H9 (cell line): ENCODE data around the gene PRSS27. TPM values are rescaled to one million over a fixed set of nuclear protein-coding genes. Genes with fewer than 3 reads are reported as not detected.
"Not testable (repeated sequence)": the region's sequence is repeated elsewhere in the genome, so short reads cannot be mapped to it uniquely, and the experiment has no call there.

Source experiments
- DNase-seq: peaks from one replicate; pipeline ENCODE4 v3.0.0-alpha.2; 2017
- H2AFZ ChIP-seq: one replicate; pipeline ENCODE4 v1.6.1; 2013; ENCODE audit warnings: mild to moderate bottlenecking, low read length, control low read depth, moderate library complexity
- H2AK5ac ChIP-seq: 2 replicates; pipeline ENCODE4 v1.6.1; 2013; ENCODE audit warnings: low read length, control low read depth, mixed read lengths; ENCODE audit not compliant: insufficient read length
- H2BK120ac ChIP-seq: one replicate; pipeline ENCODE4 v1.6.1; 2013; ENCODE audit warnings: low read depth, mild to moderate bottlenecking, low read length, control low read depth, inconsistent platforms; ENCODE audit not compliant: poor library complexity, severe bottlenecking
- H2BK12ac ChIP-seq: 2 replicates; pipeline ENCODE4 v1.6.1; 2013; ENCODE audit warnings: low read length, control low read depth, mixed read lengths, low read depth; ENCODE audit not compliant: insufficient read length
- H2BK15ac ChIP-seq: 2 replicates; pipeline ENCODE4 v1.6.1; 2013; ENCODE audit warnings: low read depth, low read length, control low read depth
- H2BK20ac ChIP-seq: one replicate; pipeline ENCODE4 v1.6.1; 2013; ENCODE audit warnings: low read depth, mild to moderate bottlenecking, low read length, control low read depth, inconsistent platforms; ENCODE audit not compliant: poor library complexity, severe bottlenecking
- H2BK5ac ChIP-seq: 2 replicates; pipeline ENCODE4 v1.6.1; 2013; ENCODE audit warnings: low read length, control low read depth, mixed read lengths; ENCODE audit not compliant: insufficient read length
- H3K14ac ChIP-seq: 2 replicates; pipeline ENCODE4 v1.6.1; 2013; ENCODE audit warnings: low read length, control low read depth; ENCODE audit not compliant: insufficient read depth
- H3K18ac ChIP-seq: 2 replicates; pipeline ENCODE4 v1.6.1; 2013; ENCODE audit warnings: low read depth, mild to moderate bottlenecking, mixed read lengths, low read length, control low read depth; ENCODE audit not compliant: insufficient read length
- H3K23ac ChIP-seq: 2 replicates; pipeline ENCODE4 v1.6.1; 2013; ENCODE audit warnings: low read length, control low read depth, mixed read lengths, low read depth; ENCODE audit not compliant: insufficient read length
- H3K23me2 ChIP-seq: 2 replicates; pipeline ENCODE4 v1.6.1; 2013; ENCODE audit warnings: low read depth, mild to moderate bottlenecking, mixed read lengths, low read length, control low read depth; ENCODE audit not compliant: insufficient read length, poor library complexity, severe bottlenecking
- H3K27ac ChIP-seq: 2 replicates; pipeline ENCODE4 v1.5.1; 2013; ENCODE audit warnings: low read length, control low read depth, mixed read lengths, low read depth; ENCODE audit not compliant: insufficient read length
- H3K27me3 ChIP-seq: 2 replicates; pipeline ENCODE4 v1.6.1; 2013; ENCODE audit warnings: low read length, control low read depth, inconsistent platforms; ENCODE audit not compliant: insufficient read depth
- H3K4ac ChIP-seq: 2 replicates; pipeline ENCODE4 v1.6.1; 2013; ENCODE audit warnings: low read depth, mild to moderate bottlenecking, control low read depth, inconsistent platforms, low read length, moderate library complexity
- H3K4me1 ChIP-seq: 2 replicates; pipeline ENCODE4 v1.6.1; 2013; ENCODE audit warnings: low read length, control low read depth, inconsistent platforms; ENCODE audit not compliant: insufficient read depth
- H3K4me2 ChIP-seq: 2 replicates; pipeline ENCODE4 v1.6.1; 2013; ENCODE audit warnings: low read length, control low read depth, mixed read lengths; ENCODE audit not compliant: insufficient read length, insufficient read depth
- H3K56ac ChIP-seq: 2 replicates; pipeline ENCODE4 v1.6.1; 2013; ENCODE audit warnings: low read depth, mild to moderate bottlenecking, mixed read lengths, low read length, control low read depth; ENCODE audit not compliant: insufficient read length
- H3K79me1 ChIP-seq: 2 replicates; pipeline ENCODE4 v1.6.1; 2013; ENCODE audit warnings: low read depth, mild to moderate bottlenecking, moderate library complexity, low read length, control low read depth, inconsistent platforms; ENCODE audit not compliant: insufficient read depth, poor library complexity, severe bottlenecking
- H3K79me2 ChIP-seq: 2 replicates; pipeline ENCODE4 v1.6.1; 2013; ENCODE audit warnings: low read length, control low read depth, inconsistent platforms; ENCODE audit not compliant: insufficient read depth
- H3K9ac ChIP-seq: 2 replicates; pipeline ENCODE4 v1.6.1; 2013; ENCODE audit warnings: low read length, control low read depth, mixed read lengths; ENCODE audit not compliant: insufficient read length; ENCODE audit errors: extremely low read depth
- H3K9me3 ChIP-seq: one replicate; pipeline ENCODE4 v1.6.1; 2013; ENCODE audit warnings: low read depth, low read length, inconsistent platforms; ENCODE audit not compliant: control insufficient read depth
- H3T11ph ChIP-seq: one replicate; pipeline ENCODE4 v1.6.1; 2013; ENCODE audit warnings: mild to moderate bottlenecking, low read length, control low read depth, inconsistent platforms
- H4K20me1 ChIP-seq: one replicate; pipeline ENCODE4 v1.6.1; 2013; ENCODE audit not compliant: control insufficient read depth, insufficient read length, insufficient read depth
- H4K5ac ChIP-seq: 2 replicates; pipeline ENCODE4 v1.6.1; 2013; ENCODE audit warnings: low read depth, mild to moderate bottlenecking, mixed read lengths, low read length, control low read depth; ENCODE audit not compliant: insufficient read length
- H4K8ac ChIP-seq: replicated peaks from 2 replicates; pipeline ENCODE4 v1.6.1; 2013; ENCODE audit warnings: low read length, control low read depth, mixed read lengths, low read depth; ENCODE audit not compliant: insufficient read length
- H4K91ac ChIP-seq: 2 replicates; pipeline ENCODE4 v1.6.1; 2013; ENCODE audit warnings: low read depth, mild to moderate bottlenecking, moderate library complexity, mixed read lengths, low read length, control low read depth; ENCODE audit not compliant: insufficient read length
- H3K27ac Mint-ChIP-seq, 3 experiments: 2 replicates in 2 of 3; 3 replicates in 1 of 3; pipeline ENCODE4 v1.8.0; 2020 to 2021; ENCODE audit warnings: mixed read lengths in 3 of 3, mild to moderate bottlenecking in 1 of 3, moderate library complexity in 1 of 3
- H3K27me3 Mint-ChIP-seq: 2 replicates; pipeline ENCODE4 v1.8.0; 2021; ENCODE audit warnings: low read depth, mild to moderate bottlenecking, moderate library complexity, mixed read lengths
- H3K36me3 Mint-ChIP-seq, 3 experiments: 2 replicates in 2 of 3; 3 replicates in 1 of 3; pipeline ENCODE4 v1.8.0; 2020 to 2021; ENCODE audit warnings: low read depth in 3 of 3, mixed read lengths in 3 of 3; ENCODE audit not compliant: insufficient read depth in 1 of 3
- H3K4me1 Mint-ChIP-seq, 2 experiments: 2 replicates each; pipeline ENCODE4 v1.8.0; 2020; ENCODE audit warnings: mixed read lengths in 2 of 2
- H3K4me3 Mint-ChIP-seq, 2 experiments: 2 replicates in 1 of 2; 3 replicates in 1 of 2; pipeline ENCODE4 v1.8.0; 2020 to 2021; ENCODE audit warnings: mild to moderate bottlenecking in 2 of 2, mixed read lengths in 2 of 2, moderate library complexity in 1 of 2
- H3K9me3 Mint-ChIP-seq, 2 experiments: 2 replicates in 1 of 2; 3 replicates in 1 of 2; pipeline ENCODE4 v1.8.0; 2020; ENCODE audit warnings: mild to moderate bottlenecking in 2 of 2, mixed read lengths in 2 of 2, moderate library complexity in 1 of 2
- WGBS: extraction: QIAGEN DNeasy Blood & Tissue Kit; methylation state at CpG from one replicate; pipeline ENCODE4 v1.1.7; 2013; ENCODE audit warnings: missing lambda C conversion rate, low lambda C conversion rate, mixed read lengths; ENCODE audit not compliant: insufficient read length; ENCODE audit errors: extremely low coverage; 5-methylcytosine and 5-hydroxymethylcytosine counted together
- total RNA-seq: library from RNA; stranded (reverse); gene quantifications from 2 replicates; pipeline ENCODE4 v1.2.1, GENCODE V29; 2021
- TF ChIP-seq, protein P1 (sequence below): fragments of 200-600 bp; sonication (generic); conservative IDR thresholded peaks from 3 replicates; pipeline ENCODE4 v1.8.0; 2021; ENCODE audit warnings: antibody characterized with exemption, mild to moderate bottlenecking

Gene PRSS27
- total RNA-seq, 1 experiment from 2014 or later: 5.0 TPM

DNA sequence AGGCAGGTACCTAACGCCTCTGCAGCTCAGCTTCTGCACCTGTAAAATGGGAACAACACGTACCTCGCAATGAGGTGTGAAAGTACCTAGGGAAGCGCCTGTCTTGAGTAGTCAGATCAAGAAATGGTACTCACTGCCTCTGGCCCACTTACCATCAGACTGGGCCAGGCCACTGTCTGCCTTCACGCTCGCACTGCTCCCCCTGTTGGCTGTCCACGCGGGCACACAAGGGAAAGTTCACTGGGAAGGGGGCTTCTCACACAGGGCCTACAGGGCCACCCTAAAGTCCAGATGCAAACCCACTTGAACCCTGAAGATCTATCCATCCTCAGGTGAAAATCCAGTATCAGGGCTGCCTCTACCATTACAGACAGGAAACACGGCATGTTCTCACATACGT is 48.8 kb downstream of the PRSS27 start:
- not testable (repeated sequence) for H3K27me3 ChIP-seq, H3K14ac ChIP-seq, H3K27ac ChIP-seq, H2BK120ac ChIP-seq, DNase-seq, H4K91ac ChIP-seq, H2AFZ ChIP-seq, H4K20me1 ChIP-seq, H3K23ac ChIP-seq, H4K5ac ChIP-seq, H3K79me2 ChIP-seq, H2BK12ac ChIP-seq, H3K9me3 Mint-ChIP-seq, H3T11ph ChIP-seq, H3K4me1 ChIP-seq, H3K4me2 ChIP-seq, H3K79me1 ChIP-seq, H3K23me2 ChIP-seq, H4K8ac ChIP-seq, H2BK5ac ChIP-seq, H2BK20ac ChIP-seq, H3K27me3 Mint-ChIP-seq, H3K56ac ChIP-seq, H2BK15ac ChIP-seq, H3K36me3 Mint-ChIP-seq, H3K9ac ChIP-seq, H3K27ac Mint-ChIP-seq, H3K18ac ChIP-seq, H3K4ac ChIP-seq, H3K9me3 ChIP-seq, H2AK5ac ChIP-seq
- no CpG with 5 or more reads among the region's 10 CpGs for WGBS
- TF ChIP-seq, protein P1, sequence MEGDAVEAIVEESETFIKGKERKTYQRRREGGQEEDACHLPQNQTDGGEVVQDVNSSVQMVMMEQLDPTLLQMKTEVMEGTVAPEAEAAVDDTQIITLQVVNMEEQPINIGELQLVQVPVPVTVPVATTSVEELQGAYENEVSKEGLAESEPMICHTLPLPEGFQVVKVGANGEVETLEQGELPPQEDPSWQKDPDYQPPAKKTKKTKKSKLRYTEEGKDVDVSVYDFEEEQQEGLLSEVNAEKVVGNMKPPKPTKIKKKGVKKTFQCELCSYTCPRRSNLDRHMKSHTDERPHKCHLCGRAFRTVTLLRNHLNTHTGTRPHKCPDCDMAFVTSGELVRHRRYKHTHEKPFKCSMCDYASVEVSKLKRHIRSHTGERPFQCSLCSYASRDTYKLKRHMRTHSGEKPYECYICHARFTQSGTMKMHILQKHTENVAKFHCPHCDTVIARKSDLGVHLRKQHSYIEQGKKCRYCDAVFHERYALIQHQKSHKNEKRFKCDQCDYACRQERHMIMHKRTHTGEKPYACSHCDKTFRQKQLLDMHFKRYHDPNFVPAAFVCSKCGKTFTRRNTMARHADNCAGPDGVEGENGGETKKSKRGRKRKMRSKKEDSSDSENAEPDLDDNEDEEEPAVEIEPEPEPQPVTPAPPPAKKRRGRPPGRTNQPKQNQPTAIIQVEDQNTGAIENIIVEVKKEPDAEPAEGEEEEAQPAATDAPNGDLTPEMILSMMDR: peak; percentile 62
- Mint-ChIP-seq H3K4me3 (0 out of 5 replicates have a peak overlapping the region, but pooled peaks of 1 of the 2 experiments have one; percentile 4), H3K4me1 (peaks cover 7 to 19% of the 10 kb centered on the region in 2 experiments)
